AG10803 (cell line): ENCODE measurements around the gene BPTF.

Experiments used
- DNase-seq: peaks from one replicate; pipeline ENCODE4 v3.0.0; 2010; ENCODE audit warnings: low read depth
- H3K4me3 ChIP-seq: 2 replicates; pipeline ENCODE4 v1.5.1; 2011; ENCODE audit warnings: mild to moderate bottlenecking, low read length, control low read depth
- CTCF ChIP-seq: conservative IDR thresholded peaks from 2 replicates; pipeline ENCODE4 v1.5.1; 2011; ENCODE audit warnings: mild to moderate bottlenecking, low read length, control low read depth, inconsistent platforms

BPTF gene

GRCh38 chr17:67824735-67825626 lies at the start of gene BPTF:
Gene BPTF, plus strand, starts transcription at chr17:67825503. Its CDS starts 222 bp downstream, at chr17:67825725.
- DNase-seq = peak; percentile 87
- H3K4me3 ChIP-seq = peak within 1 kb of the TSS; percentile 99
- TF ChIP-seq CTCF = peak; percentile 54

GRCh38 chr17:67779098-67779672 lies 46.1 kb upstream of the BPTF start:
- no peak overlapping the region for H3K4me3 ChIP-seq
- peak; percentile 50 for TF ChIP-seq CTCF
- peak; percentile 47 for DNase-seq

GRCh38 chr17:67784364-67785121 lies 40.8 kb upstream of the BPTF start:
- H3K4me3 ChIP-seq = no peak overlapping the region
- TF ChIP-seq CTCF = no peak
- DNase-seq = no peak

GRCh38 chr17:67785122-67785477 lies 40.2 kb upstream of the BPTF start:
- no peak for DNase-seq
- no peak for TF ChIP-seq CTCF
- H3K4me3 ChIP-seq = no peak overlapping the region

GRCh38 chr17:67785504-67785903 lies 39.8 kb upstream of the BPTF start:
- DNase-seq = no peak
- TF ChIP-seq CTCF = no peak
- H3K4me3 ChIP-seq = no peak overlapping the region

- peak; percentile 77 for DNase-seq
- peak; percentile 76 for TF ChIP-seq CTCF
- no peak overlapping the region for H3K4me3 ChIP-seq
Measured at GRCh38 chr17:67800495-67800928, 24.8 kb upstream of the BPTF start.
